Limb (tissue), 2 donors: Measurements from ENCODE around the gene ADM2.

Experiments
- DNase-seq, 2 donors: peaks; one replicate each; pipeline ENCODE4 v3.0.0-alpha.2; 2016; ENCODE audit errors: extremely low spot score in 2 of 2

Gene ADM2

GRCh38 chr22:50445071-50445879 is 36.1 kb upstream of the ADM2 start:
- no peak for DNase-seq

GRCh38 chr22:50445880-50446707 is 35.2 kb upstream of the ADM2 start:
- DNase-seq: no peak

GRCh38 chr22:50446708-50447575 is 34.4 kb upstream of the ADM2 start:
- no peak for DNase-seq

- no peak for DNase-seq
These were observed 33.5 kb upstream of the ADM2 start for GRCh38 chr22:50447576-50448551.

GRCh38 chr22:50452649-50453048 is 28.7 kb upstream of the ADM2 start:
- no peak for DNase-seq

GRCh38 chr22:50454556-50455075 is 26.7 kb upstream of the ADM2 start:
- DNase-seq: no peak

- no peak for DNase-seq
These were observed 26.1 kb upstream of the ADM2 start for GRCh38 chr22:50455201-50455600.

GRCh38 chr22:50456026-50456425 is 25.3 kb upstream of the ADM2 start:
- no peak for DNase-seq

- DNase-seq: no peak
These were observed 24.7 kb upstream of the ADM2 start for GRCh38 chr22:50456466-50457234.

GRCh38 chr22:50459016-50459415 is 22.3 kb upstream of the ADM2 start:
- DNase-seq: no peak

GRCh38 chr22:50459496-50460140 is 21.7 kb upstream of the ADM2 start:
- DNase-seq: no peak

GRCh38 chr22:50460938-50461337 is 20.4 kb upstream of the ADM2 start:
- no peak for DNase-seq

GRCh38 chr22:50461536-50461935 is 19.8 kb upstream of the ADM2 start:
- DNase-seq: no peak

GRCh38 chr22:50461979-50462540 is 19.3 kb upstream of the ADM2 start:
- no peak for DNase-seq

GRCh38 chr22:50463188-50463900 is 18.0 kb upstream of the ADM2 start:
- no peak for DNase-seq

- no peak for DNase-seq
These were observed 16.9 kb upstream of the ADM2 start for GRCh38 chr22:50464451-50464850.

GRCh38 chr22:50465066-50465930 is 16.0 kb upstream of the ADM2 start:
- no peak for DNase-seq
